Neural cell (in vitro differentiated cells): Measurements from ENCODE around the gene TMC1. TPM values are rescaled to one million over a fixed set of nuclear protein-coding genes. Genes with fewer than 3 reads are reported as not detected.

ENCODE experiments used
- H2AFZ ChIP-seq: fragments of 200-600, 300-800 bp; sonication (generic), shearing (Covaris generic); 2 replicates; pipeline ENCODE4 v1.6.0; 2014; ENCODE audit warnings: low read depth, mild to moderate bottlenecking, antibody characterized with exemption, low read length, moderate library complexity
- H3F3A ChIP-seq: fragments of 200-600 bp; shearing (Covaris generic); 2 replicates; pipeline ENCODE4 v1.6.1; 2016; ENCODE audit warnings: mild to moderate bottlenecking, moderate library complexity, mixed read lengths, antibody characterized with exemption, low read length; ENCODE audit not compliant: insufficient read depth, poor library complexity, severe bottlenecking
- H3K27ac ChIP-seq: fragments of 200-600, 300-800 bp; sonication (generic), shearing (Covaris generic); 2 replicates; pipeline ENCODE4 v1.5.1; 2014; ENCODE audit warnings: mild to moderate bottlenecking, low read length, moderate library complexity
- H3K27me3 ChIP-seq: fragments of 300-800, 200-600 bp; sonication (generic), shearing (Covaris generic); 2 replicates; pipeline ENCODE4 v1.6.0; 2014; ENCODE audit warnings: mild to moderate bottlenecking, low read depth, low read length, moderate library complexity; ENCODE audit not compliant: insufficient read depth
- H3K36me3 ChIP-seq: fragments of 300-800, 200-600 bp; sonication (generic), shearing (Covaris generic); 2 replicates; pipeline ENCODE4 v1.5.1; 2014; ENCODE audit warnings: mild to moderate bottlenecking, antibody characterized with exemption, low read length, moderate library complexity; ENCODE audit not compliant: insufficient read depth
- H3K4me2 ChIP-seq: fragments of 300-800, 200-600 bp; sonication (generic), shearing (Covaris generic); 2 replicates; pipeline ENCODE4 v1.6.0; 2014; ENCODE audit warnings: mild to moderate bottlenecking, low read length
- H3K4me3 ChIP-seq: fragments of 300-800, 200-600 bp; sonication (generic), shearing (Covaris generic); 2 replicates; pipeline ENCODE4 v1.5.1; 2014; ENCODE audit warnings: mild to moderate bottlenecking, low read length, moderate library complexity
- H3K79me2 ChIP-seq: fragments of 200-600 bp; shearing (Covaris generic); replicated peaks from 2 replicates; pipeline ENCODE4 v1.6.0; 2014; ENCODE audit warnings: mild to moderate bottlenecking, low read length, moderate library complexity; ENCODE audit not compliant: insufficient read depth
- H3K9ac ChIP-seq: fragments of 300-800, 200-600 bp; sonication (generic), shearing (Covaris generic); 2 replicates; pipeline ENCODE4 v1.6.1; 2016; ENCODE audit warnings: mild to moderate bottlenecking, low read length, mixed read lengths
- H3K9me2 ChIP-seq: fragments of 200-600 bp; shearing (Covaris generic); 2 replicates; pipeline ENCODE4 v1.6.1; 2016; ENCODE audit warnings: mild to moderate bottlenecking, low read length, mixed read lengths; ENCODE audit not compliant: insufficient read depth
- H3K9me3 ChIP-seq: fragments of 200-600, 300-800 bp; sonication (generic), shearing (Covaris generic); 2 replicates; pipeline ENCODE4 v1.6.1; 2016; ENCODE audit warnings: mild to moderate bottlenecking, mixed run types, low read length, moderate library complexity, mixed read lengths
- H4K20me1 ChIP-seq: fragments of 200-600 bp; shearing (Covaris generic); 2 replicates; pipeline ENCODE4 v1.6.1; 2016; ENCODE audit warnings: mild to moderate bottlenecking, mixed run types; ENCODE audit not compliant: insufficient read depth
- EP300 ChIP-seq: fragments of 450-650 bp; conservative IDR thresholded peaks from 2 replicates; pipeline ENCODE4 v1.6.1; 2014; ENCODE audit warnings: antibody characterized with exemption, mild to moderate bottlenecking, moderate library complexity; ENCODE audit not compliant: poor library complexity, severe bottlenecking
- EZH2 ChIP-seq: fragments of 200-600, 300-800 bp; shearing (Covaris generic), sonication (generic); IDR thresholded peaks from 2 replicates; pipeline ENCODE4 v1.6.1; 2014; ENCODE audit warnings: antibody characterized with exemption, low read length, borderline replicate concordance, mild to moderate bottlenecking; ENCODE audit not compliant: insufficient read depth, poor library complexity, severe bottlenecking
- MXI1 ChIP-seq: fragments of 450-650 bp; conservative IDR thresholded peaks from 2 replicates; pipeline ENCODE4 v1.6.1; 2014; ENCODE audit warnings: antibody characterized with exemption, mild to moderate bottlenecking; ENCODE audit not compliant: poor library complexity, severe bottlenecking
- POLR2AphosphoS5 ChIP-seq: IDR thresholded peaks from 2 replicates; pipeline ENCODE4 v1.6.1; 2012
- RAD21 ChIP-seq: fragments of 450-650 bp; conservative IDR thresholded peaks from 2 replicates; pipeline ENCODE4 v1.6.1; 2014; ENCODE audit warnings: antibody characterized with exemption, mild to moderate bottlenecking, moderate library complexity
- REST ChIP-seq: IDR thresholded peaks from 2 replicates; pipeline ENCODE4 v1.6.1; 2012; ENCODE audit warnings: borderline replicate concordance
- SMC3 ChIP-seq: fragments of 450-650 bp; conservative IDR thresholded peaks from 2 replicates; pipeline ENCODE4 v1.6.1; 2014; ENCODE audit warnings: antibody characterized with exemption, mild to moderate bottlenecking, moderate library complexity; ENCODE audit not compliant: poor library complexity
- TAF1 ChIP-seq: IDR thresholded peaks from 2 replicates; pipeline ENCODE4 v1.6.1; 2012; ENCODE audit warnings: low read depth
- polyA plus RNA-seq: library from polyadenylated mRNA; depleted of rRNA; stranded (reverse); fragments of >200 nt; gene quantifications from 2 replicates; pipeline ENCODE4 v1.2.3, GENCODE V29; 2014
- TF ChIP-seq, protein P1 (sequence below): fragments of 450-650 bp; IDR thresholded peaks from 2 replicates; pipeline ENCODE4 v1.5.1; 2014; ENCODE audit warnings: antibody characterized with exemption, mild to moderate bottlenecking, moderate library complexity; ENCODE audit not compliant: poor library complexity, severe bottlenecking

The TMC1 gene
- polyA plus RNA-seq, 1 donor from 2014 or later: not detected

GRCh38 chr9:72577212-72577753 is 55.9 kb downstream of the TMC1 start:
- no peak overlapping the region for H2AFZ ChIP-seq
- H3K9ac ChIP-seq: no peak overlapping the region
- no peak overlapping the region for H3K4me2 ChIP-seq

GRCh38 chr9:72579190-72579589 is 57.8 kb downstream of the TMC1 start:
- Histone ChIP-seq H3K9me2 (no peaks in the 10 kb centered on the region), H4K20me1 (no peaks in the 10 kb centered on the region), H3K36me3 (no peaks in the 10 kb centered on the region), H2AFZ (no peak overlapping the region), H3K9ac (no peak overlapping the region), H3K79me2 (no peaks in the 10 kb centered on the region), H3F3A (no peaks in the 10 kb centered on the region), H3K4me2 (no peak overlapping the region), H3K4me3 (no peak overlapping the region), H3K9me3 (no peaks in the 10 kb centered on the region), H3K27me3 (no peaks in the 10 kb centered on the region), H3K27ac (no peak overlapping the region)
- TF ChIP-seq EZH2: no peak
- TF ChIP-seq, protein P1, sequence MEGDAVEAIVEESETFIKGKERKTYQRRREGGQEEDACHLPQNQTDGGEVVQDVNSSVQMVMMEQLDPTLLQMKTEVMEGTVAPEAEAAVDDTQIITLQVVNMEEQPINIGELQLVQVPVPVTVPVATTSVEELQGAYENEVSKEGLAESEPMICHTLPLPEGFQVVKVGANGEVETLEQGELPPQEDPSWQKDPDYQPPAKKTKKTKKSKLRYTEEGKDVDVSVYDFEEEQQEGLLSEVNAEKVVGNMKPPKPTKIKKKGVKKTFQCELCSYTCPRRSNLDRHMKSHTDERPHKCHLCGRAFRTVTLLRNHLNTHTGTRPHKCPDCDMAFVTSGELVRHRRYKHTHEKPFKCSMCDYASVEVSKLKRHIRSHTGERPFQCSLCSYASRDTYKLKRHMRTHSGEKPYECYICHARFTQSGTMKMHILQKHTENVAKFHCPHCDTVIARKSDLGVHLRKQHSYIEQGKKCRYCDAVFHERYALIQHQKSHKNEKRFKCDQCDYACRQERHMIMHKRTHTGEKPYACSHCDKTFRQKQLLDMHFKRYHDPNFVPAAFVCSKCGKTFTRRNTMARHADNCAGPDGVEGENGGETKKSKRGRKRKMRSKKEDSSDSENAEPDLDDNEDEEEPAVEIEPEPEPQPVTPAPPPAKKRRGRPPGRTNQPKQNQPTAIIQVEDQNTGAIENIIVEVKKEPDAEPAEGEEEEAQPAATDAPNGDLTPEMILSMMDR: no peak
- TF ChIP-seq RAD21: no peak
- TF ChIP-seq SMC3: no peak
- no peak for TF ChIP-seq POLR2AphosphoS5
- no peak for TF ChIP-seq EP300
- no peak for TF ChIP-seq MXI1

More at GRCh38 chr9:72577212-72577753, 55.9 kb downstream of the TMC1 start:
- Histone ChIP-seq H3F3A (no peaks in the 10 kb centered on the region), H3K79me2 (no peaks in the 10 kb centered on the region), H3K27me3 (no peaks in the 10 kb centered on the region), H3K9me2 (no peaks in the 10 kb centered on the region), H3K9me3 (no peaks in the 10 kb centered on the region), H3K36me3 (no peaks in the 10 kb centered on the region), H3K27ac (no peak overlapping the region), H4K20me1 (no peaks in the 10 kb centered on the region), H3K4me3 (no peak overlapping the region)
- TF ChIP-seq SMC3 (no peak), MXI1 (no peak), TAF1 (no peak), EZH2 (no peak), POLR2AphosphoS5 (no peak), REST (no peak), RAD21 (no peak), EP300 (no peak)
- TF ChIP-seq, protein P1: no peak
